GM18907 (cell line): ENCODE measurements around the gene FLAD1.

Experiments used
- ATAC-seq: cut with Tn5 transposase; IDR thresholded peaks from one replicate; pipeline ENCODE4 v1.9.1; 2021; ENCODE audit warnings: mild to moderate bottlenecking, moderate library complexity; ENCODE audit not compliant: unreplicated experiment

The FLAD1 gene

DNA sequence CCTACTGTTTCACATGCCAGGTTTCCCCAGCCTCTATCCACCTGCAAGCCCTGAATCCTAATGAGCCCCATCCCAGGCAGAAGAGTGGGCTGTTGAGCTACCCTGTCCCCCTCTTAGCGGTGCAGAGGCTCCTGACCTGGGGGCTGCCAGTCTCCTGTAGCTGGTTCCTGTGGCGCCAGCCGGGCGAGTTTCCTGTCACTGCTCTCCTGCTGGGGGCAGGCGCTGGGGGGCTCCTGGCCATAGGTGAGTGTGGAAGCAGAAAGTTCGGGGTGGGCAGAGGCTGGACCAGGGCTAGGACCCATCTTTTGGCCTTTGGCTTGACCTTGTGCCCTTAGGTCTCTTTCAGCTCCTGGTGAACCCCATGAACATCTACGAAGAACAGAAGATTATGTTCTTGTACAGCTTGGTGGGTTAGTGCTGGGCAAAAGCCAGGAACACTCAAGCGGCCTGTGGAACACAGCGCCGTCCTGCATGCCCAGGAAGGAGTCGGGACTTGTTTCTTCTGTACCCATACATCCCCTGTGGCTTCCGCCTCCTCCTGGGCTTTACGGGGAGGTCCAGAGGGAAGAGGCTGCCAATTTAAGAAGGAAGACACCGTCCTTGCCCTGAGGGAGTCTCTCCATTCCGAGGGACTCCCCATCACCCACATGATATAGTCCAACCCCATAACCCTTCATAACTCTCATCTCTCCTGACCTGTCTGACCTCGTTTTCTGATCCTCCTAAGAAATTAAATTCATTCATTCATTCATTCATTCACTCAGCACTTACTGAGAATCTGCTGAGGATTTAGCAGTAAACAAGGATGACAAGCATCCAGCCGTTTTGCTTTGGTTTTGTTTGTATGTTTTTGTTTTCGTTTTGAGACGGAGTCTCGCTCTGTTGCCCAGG lies 51.4 kb downstream of the FLAD1 start:
- no peak for ATAC-seq

DNA sequence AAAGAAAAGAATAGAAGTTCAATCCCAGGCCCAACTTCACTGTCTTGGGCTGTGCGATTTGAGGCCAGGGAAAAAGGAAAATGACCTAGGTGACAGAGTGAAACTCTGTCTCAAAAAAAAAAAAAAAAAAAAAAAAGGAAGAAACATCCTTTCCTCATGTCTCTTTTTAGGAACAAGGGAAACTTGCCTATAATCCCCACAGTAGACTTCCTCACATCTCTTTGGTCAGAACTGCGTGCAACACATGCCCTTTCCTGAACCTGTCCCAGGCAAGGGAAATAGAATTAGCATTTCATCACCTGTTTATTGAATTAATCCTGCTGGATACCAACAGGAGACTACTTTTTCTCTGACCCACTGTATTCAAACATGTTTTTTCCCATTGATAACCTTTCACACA lies 52.8 kb downstream of the FLAD1 start:
- no peak for ATAC-seq

GRCh38 chr1:155037043-155037442 lies 53.9 kb downstream of the FLAD1 start:
- no peak for ATAC-seq

DNA sequence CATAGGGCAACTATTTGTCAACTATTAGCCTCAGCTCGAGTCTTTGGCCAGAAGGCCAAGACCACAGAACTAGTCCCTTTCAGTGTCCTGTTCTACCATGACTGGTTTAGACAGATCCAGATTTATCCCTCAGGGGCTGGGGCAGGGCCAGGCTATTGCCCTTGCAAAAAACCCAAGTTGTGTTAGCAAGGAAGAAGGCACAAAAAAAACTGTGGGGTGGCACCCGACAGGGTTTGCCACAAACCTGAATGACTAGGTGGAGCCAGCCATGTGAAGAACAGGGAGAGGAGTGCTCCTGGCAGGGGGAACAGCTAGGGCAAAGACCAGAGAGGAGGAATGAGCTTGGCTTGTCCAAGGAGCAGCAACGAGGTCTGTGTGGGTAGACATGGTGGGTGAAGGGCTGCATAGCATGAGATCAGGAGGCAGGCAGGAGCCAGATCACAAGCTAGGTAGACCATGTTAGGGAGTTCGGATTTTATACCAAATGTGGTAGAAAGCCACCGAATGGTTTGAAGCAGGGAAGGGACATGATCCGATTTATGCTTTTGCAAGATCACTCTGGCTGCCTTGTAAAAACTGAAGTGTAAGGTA lies 54.8 kb downstream of the FLAD1 start:
- ATAC-seq, result no peak

DNA sequence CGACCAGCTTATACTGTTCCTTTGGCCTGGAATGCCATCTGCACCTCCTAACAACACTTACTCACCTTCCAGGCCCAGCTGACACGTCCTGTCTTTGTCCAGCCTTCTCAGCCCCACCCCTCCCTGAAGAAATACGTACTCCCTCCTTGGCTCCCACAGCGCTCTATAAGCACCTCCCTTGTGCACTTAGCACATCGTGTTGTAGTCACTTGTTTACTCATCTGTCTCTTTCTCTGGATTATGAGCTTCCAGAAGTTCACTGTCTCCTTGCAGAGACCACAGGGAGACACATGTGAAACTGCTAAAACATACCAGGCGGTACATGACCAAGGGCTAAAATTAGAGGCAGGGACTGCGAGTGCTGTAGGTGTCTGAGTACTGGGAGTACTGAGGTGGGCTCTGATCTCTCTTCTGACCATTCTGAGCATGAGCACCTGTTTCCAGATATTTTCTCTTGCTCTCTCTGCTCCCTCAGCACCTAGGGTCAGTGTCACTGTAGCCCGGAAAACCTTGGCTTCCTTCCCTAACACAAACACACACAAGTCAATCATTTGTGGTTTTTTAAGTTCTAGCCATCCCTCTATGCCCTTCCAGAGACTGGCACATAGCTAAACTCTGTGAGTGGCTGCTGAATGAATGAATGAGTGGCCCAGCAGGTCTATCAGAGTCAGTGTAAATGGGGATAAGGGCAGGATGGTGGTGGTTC lies 55.6 kb downstream of the FLAD1 start:
- no peak for ATAC-seq

DNA sequence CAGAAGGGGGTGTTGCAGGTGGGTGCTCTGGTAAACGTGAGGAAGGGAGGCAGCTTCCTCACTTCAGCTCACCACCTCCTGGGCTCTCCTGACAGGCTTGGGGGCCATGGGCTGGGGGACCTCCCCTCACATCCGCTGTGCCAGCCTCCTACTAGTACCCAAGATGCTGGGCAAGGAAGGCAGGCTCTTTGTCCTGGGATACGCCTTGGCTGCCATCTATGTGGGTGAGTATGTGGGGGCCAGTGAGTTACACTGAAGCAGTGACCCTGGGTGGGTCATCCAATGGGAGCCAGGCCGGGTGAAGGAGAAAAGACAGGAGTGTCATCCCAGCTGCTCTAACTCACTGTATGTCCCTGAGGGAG lies 56.1 kb downstream of the FLAD1 start:
- ATAC-seq, result no peak

DNA sequence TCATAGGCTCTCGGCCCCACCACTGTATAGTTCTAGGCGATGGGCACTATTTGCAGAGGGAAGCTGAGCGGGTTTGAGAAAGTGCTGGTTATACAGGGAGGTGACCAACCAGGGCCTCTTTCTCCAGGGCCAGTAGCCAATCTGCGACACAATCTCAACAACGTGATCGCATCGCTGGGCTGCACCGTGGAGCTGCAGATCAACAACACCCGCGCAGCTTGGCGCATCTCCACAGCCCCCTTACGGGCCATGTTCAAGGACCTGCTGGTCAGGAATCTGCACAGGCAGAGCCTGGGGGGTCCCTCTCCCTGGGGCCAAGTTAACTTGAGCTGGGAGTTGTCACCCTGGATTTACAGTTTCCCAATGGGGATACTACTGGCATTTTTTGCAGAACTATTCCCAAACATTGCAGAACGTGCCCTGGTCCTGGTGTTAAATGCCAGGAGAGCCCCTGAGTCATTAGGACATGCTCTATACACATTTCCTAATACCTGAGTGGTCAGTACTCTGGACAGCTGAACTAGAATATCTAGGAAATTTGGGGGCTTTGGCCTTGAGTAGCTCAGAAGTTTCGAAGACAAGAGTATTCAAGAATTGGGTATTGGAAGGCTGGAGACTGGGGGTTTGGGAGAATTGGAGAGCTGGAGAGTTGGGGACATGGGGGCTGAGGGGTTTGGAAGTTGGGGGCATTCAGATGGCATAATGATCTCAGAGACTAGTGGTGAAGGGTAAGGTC lies 57.4 kb downstream of the FLAD1 start:
- ATAC-seq, result no peak
